HepG2 (cell line): Measurements from ENCODE around the gene PPP1R15B. TPM values are rescaled to one million over a fixed set of nuclear protein-coding genes. Genes with fewer than 3 reads are reported as not detected.

Source experiments
- ATAC-seq: fragments of 200-7000 bp; cut with Tn5 transposase; 3 replicates; pipeline ENCODE4 v1.9.1; 2020; ENCODE audit warnings: mild to moderate bottlenecking, moderate library complexity
- BruUV-seq: library from RNA; stranded (reverse); fragments of 400-500 nt; replicated peaks from 2 replicates; lab custom pipeline; 2021; lab: Mats Ljungman, UMichigan
- CTCF ChIA-PET: fragments of 300-600 bp; formaldehyde crosslinking; extraction: SDS; loops from one replicate; lab custom pipeline; 2021; ENCODE audit warnings: low total read pairs, inconsistent platforms, low intra/inter-chr PET ratio; lab: Yijun Ruan, JAX
- POLR2A ChIA-PET: fragments of 350-600 bp; sonication (Branson Sonifier 250); formaldehyde crosslinking; loops from one replicate; lab custom pipeline; 2020; ENCODE audit warnings: antibody characterized with exemption, inconsistent platforms; lab: Yijun Ruan, JAX
- DNase-seq: peaks from one replicate; pipeline ENCODE4 v3.0.0-alpha.2; 2015; ENCODE audit warnings: low spot score
- FAIRE-seq: peaks from 3 replicates; lab custom pipeline; 2011; peaks lifted over from hg19 to GRCh38; lab: Jason Lieb, UNC
- H2AFZ ChIP-seq: one replicate; pipeline ENCODE4 v1.6.1; 2011; ENCODE audit warnings: low read length, inconsistent platforms
- H3K27ac ChIP-seq: fragments of 300-600 bp; 3 replicates; pipeline ENCODE4 v1.8.0; 2011; ENCODE audit warnings: mixed run types, mild to moderate bottlenecking, mixed read lengths, low read length, inconsistent platforms; ENCODE audit not compliant: insufficient read depth; ENCODE audit errors: extremely low read length
- H3K27me3 ChIP-seq, 2 experiments: fragments of 200-600 bp in 1 of 2; 2 replicates in 1 of 2; 3 replicates in 1 of 2; pipeline versions ENCODE4 v1.6.0 to v1.8.0; 2011; ENCODE audit warnings: low read length in 2 of 2, mild to moderate bottlenecking in 2 of 2, moderate library complexity in 2 of 2, inconsistent platforms in 1 of 2; ENCODE audit not compliant: insufficient read depth in 2 of 2, control insufficient read depth in 1 of 2
- H3K36me3 ChIP-seq, 2 experiments: fragments of 200-600 bp in 1 of 2; replicated peaks in 1 of 2; 2 replicates in 1 of 2; 3 replicates in 1 of 2; pipeline versions ENCODE4 v1.5.1 to v1.8.0; 2011; ENCODE audit warnings: low read length in 2 of 2, inconsistent platforms in 1 of 2; ENCODE audit not compliant: insufficient read depth in 2 of 2, control insufficient read depth in 1 of 2
- H3K4me1 ChIP-seq: 2 replicates; pipeline ENCODE4 v1.5.1; 2012; ENCODE audit warnings: low read length, inconsistent platforms; ENCODE audit not compliant: insufficient read depth
- H3K4me2 ChIP-seq: 2 replicates; pipeline ENCODE4 v1.6.0; 2011; ENCODE audit warnings: low read depth, low read length, inconsistent platforms
- H3K4me3 ChIP-seq, 3 experiments: fragments of 200-600 bp in 1 of 3; sonication (generic), shearing (Covaris generic) in 1 of 3; replicated peaks in 1 of 3; 2 replicates each; pipeline ENCODE4 v1.5.1; 2011 to 2016; ENCODE audit warnings: low read length in 3 of 3, inconsistent platforms in 2 of 3, low read depth in 2 of 3, mild to moderate bottlenecking in 2 of 3, control low read depth in 1 of 3, mixed read lengths in 1 of 3; ENCODE audit not compliant: insufficient read depth in 1 of 3
- H3K79me2 ChIP-seq: one replicate; pipeline ENCODE4 v1.6.1; 2011; ENCODE audit warnings: low read length, inconsistent platforms; ENCODE audit not compliant: insufficient read depth
- H3K9ac ChIP-seq: 2 replicates; pipeline ENCODE4 v1.6.0; 2011; ENCODE audit warnings: mild to moderate bottlenecking, low read depth, low read length, inconsistent platforms; ENCODE audit not compliant: insufficient read depth
- H3K9me3 ChIP-seq: 2 replicates; pipeline ENCODE4 v1.5.1; 2012; ENCODE audit warnings: mild to moderate bottlenecking, low read length
- H4K20me1 ChIP-seq: 2 replicates; pipeline ENCODE4 v1.6.0; 2011; ENCODE audit warnings: inconsistent platforms, mild to moderate bottlenecking, low read length, moderate library complexity; ENCODE audit not compliant: insufficient read depth
- FOXP1 ChIP-seq, 2 experiments: fragments of 450-650 bp in 1 of 2; IDR thresholded peaks; 2 replicates each; pipeline ENCODE4 v1.6.1; 2017 to 2018; ENCODE audit warnings: antibody characterized with exemption in 1 of 2
- GLI4 ChIP-seq: sonication (generic); formaldehyde crosslinking; IDR thresholded peaks from 2 replicates; pipeline ENCODE4 v1.5.1; 2020; ENCODE audit warnings: missing genetic modification reagents, mild to moderate bottlenecking, moderate library complexity, borderline replicate concordance
- HMG20A ChIP-seq: IDR thresholded peaks from 2 replicates; pipeline ENCODE4 v1.6.1; 2016; ENCODE audit warnings: borderline replicate concordance
- KDM1A ChIP-seq: IDR thresholded peaks from 2 replicates; pipeline ENCODE4 v1.6.1; 2016; ENCODE audit warnings: missing compliant biosample characterization
- KLF12 ChIP-seq: sonication (generic); formaldehyde crosslinking; IDR thresholded peaks from 2 replicates; pipeline ENCODE4 v1.4.0; 2020; ENCODE audit warnings: missing genetic modification reagents, borderline replicate concordance
- MEIS1 ChIP-seq: sonication (generic); formaldehyde crosslinking; IDR thresholded peaks from 2 replicates; pipeline ENCODE4 v1.9.0; 2021; ENCODE audit warnings: mild to moderate bottlenecking, missing genetic modification reagents, moderate library complexity, borderline replicate concordance
- PRPF4 ChIP-seq: fragments of 200-400 bp; formaldehyde crosslinking; IDR thresholded peaks from 2 replicates; pipeline ENCODE4 v1.6.1; 2016; ENCODE audit warnings: low read length, low read depth; ENCODE audit not compliant: poor library complexity, severe bottlenecking
- ZBTB42 ChIP-seq: sonication (generic); formaldehyde crosslinking; IDR thresholded peaks from 2 replicates; pipeline ENCODE4 v1.5.0; 2020; ENCODE audit warnings: mild to moderate bottlenecking, missing genetic modification reagents
- ZNF382 ChIP-seq: sonication (generic); formaldehyde crosslinking; IDR thresholded peaks from 2 replicates; pipeline ENCODE4 v1.5.0; 2020; ENCODE audit warnings: missing genetic modification reagents, mild to moderate bottlenecking, borderline replicate concordance
- ZNF841 ChIP-seq: sonication (generic); formaldehyde crosslinking; IDR thresholded peaks from 2 replicates; pipeline ENCODE4 v1.8.1; 2023; ENCODE audit warnings: missing genetic modification reagents, borderline replicate concordance
- WGBS: methylation state at CpG from one replicate; pipeline ENCODE4 v1.1.6; 2017; ENCODE audit warnings: low lambda C conversion rate; 5-methylcytosine and 5-hydroxymethylcytosine counted together
- in situ Hi-C: cut with HindIII; loops from 2 replicates; pipeline ENCODE4 v1.10.0; 2017; ENCODE audit warnings: low pct_unique_long_range_greater_than_20kb; ENCODE audit not compliant: extremely low pct_ligation_motif_present
- intact Hi-C: fragments of 100-400 bp; cut with micrococcal nuclease; formaldehyde crosslinking; loops from one replicate; pipeline ENCODE4 v1.10.0; 2022; ENCODE audit not compliant: unreplicated experiment
- polyA plus RNA-seq, 8 experiments: library from polyadenylated mRNA; depleted of rRNA in 3 of 8; stranded (reverse) in 7 of 8; unstranded in 1 of 8; fragments of >200 nt; fragmentation: Illumina TruSeq in 4 of 8; extraction: Trizol in 4 of 8; gene quantifications; 2 replicates each; pipeline versions ENCODE4 v1.2.1 to v1.2.3, GENCODE V29; 2011 to 2016; ENCODE audit warnings: low read depth in 4 of 8, missing spikeins in 1 of 8, mixed read lengths in 1 of 8; ENCODE audit not compliant: insufficient read depth in 1 of 8
- total RNA-seq, 5 experiments: library from RNA; depleted of rRNA; stranded (reverse); fragments of >200 nt; fragmentation: Illumina TruSeq; extraction: Trizol; gene quantifications; 2 replicates each; pipeline ENCODE4 v1.2.3, GENCODE V29; 2016; ENCODE audit warnings: low read depth in 1 of 5
- TF ChIP-seq, protein P1 (sequence below): sonication (generic); formaldehyde crosslinking; IDR thresholded peaks from 2 replicates; pipeline ENCODE4 v1.4.0; 2020; ENCODE audit warnings: missing genetic modification reagents, mild to moderate bottlenecking, borderline replicate concordance
- TF ChIP-seq, protein P2 (sequence below): sonication (generic); formaldehyde crosslinking; IDR thresholded peaks from 2 replicates; pipeline ENCODE4 v1.5.0; 2020; ENCODE audit warnings: mild to moderate bottlenecking, missing genetic modification reagents, borderline replicate concordance
- TF ChIP-seq, protein P3 (sequence below): sonication (generic); formaldehyde crosslinking; IDR thresholded peaks from 2 replicates; pipeline ENCODE4 v1.8.0; 2022; ENCODE audit warnings: mild to moderate bottlenecking, missing genetic modification reagents; ENCODE audit not compliant: insufficient replicate concordance
- TF ChIP-seq, protein P4 (sequence below): IDR thresholded peaks from 2 replicates; pipeline ENCODE4 v1.6.1; 2012; ENCODE audit warnings: inconsistent platforms

The PPP1R15B gene
- total and polyA plus RNA-seq, 2 of the 13 experiments (the other 11 are each of a cell fraction or from before 2014, with no cell fraction given) = 13.4 to 23.8 TPM

DNA sequence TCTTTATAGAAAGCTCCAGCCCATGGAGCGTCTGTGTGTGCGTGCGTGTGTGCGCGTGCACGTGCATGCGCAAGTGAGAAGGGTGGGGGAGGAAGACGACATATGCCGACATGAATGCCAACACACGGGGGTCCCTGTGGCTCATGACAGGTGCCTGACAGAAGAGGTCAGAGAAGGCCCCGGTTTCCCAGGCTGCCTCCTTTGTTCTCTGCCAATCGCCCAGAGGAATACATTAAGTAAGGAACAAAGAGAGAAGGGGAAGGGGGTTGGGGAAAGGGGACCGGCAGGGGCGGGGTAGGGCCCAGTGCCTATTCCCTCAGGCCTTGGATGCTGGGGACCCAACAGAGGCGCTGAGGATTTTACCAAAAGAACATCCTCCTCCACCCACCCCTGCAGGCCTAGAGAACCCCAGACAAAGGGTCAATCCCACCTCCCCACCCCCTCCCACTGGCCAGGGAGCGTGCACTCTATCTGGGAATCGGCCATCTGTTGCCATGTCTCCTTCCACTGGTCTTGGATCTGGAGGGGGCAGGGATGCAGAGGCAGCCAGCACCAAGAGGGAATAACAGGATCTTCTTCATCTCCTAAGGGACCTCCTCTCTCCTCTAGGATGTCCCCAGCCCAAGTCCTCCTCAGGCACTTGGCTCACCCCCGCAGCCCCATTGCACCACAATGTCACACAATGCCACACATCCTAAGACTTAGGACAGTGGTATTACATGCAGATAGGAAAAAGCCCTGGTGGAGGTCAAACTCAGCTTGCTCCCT is 43.6 kb upstream of the PPP1R15B start:
- CTCF ChIA-PET = no interaction called here

DNA sequence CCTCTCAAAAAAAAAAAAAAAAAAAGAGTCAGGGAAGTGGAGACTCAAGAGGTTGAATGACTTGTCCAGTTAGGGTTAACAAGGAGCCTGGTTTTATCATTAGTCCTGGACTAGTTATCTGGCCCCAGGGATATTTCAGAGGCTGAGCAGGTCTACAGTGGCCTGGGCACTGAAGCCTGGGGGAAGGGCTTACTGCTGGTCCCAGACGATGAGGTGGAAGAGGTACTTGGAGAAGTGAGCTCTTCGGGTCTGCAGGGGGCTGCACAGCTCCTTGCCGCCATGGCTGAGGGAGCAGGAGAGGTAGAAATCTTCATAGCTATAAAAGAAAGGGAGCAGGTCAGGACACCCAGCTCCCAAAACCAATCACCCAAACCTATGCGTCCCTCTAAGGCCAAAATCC is 42.9 kb upstream of the PPP1R15B start:
- Histone ChIP-seq H3K27me3 (no peaks in the 10 kb centered on the region), H3K4me3 (no peak overlapping the region), H3K4me2 (no peak overlapping the region), H3K27ac (no peak overlapping the region), H4K20me1 (no peaks in the 10 kb centered on the region), H3K9me3 (no peaks in the 10 kb centered on the region), H3K36me3 (peaks cover 4% of the 10 kb centered on the region in 2 experiments; a peak in 3 of 5 replicates), H3K4me1 (peaks cover 12% of the 10 kb centered on the region), H2AFZ (no peak overlapping the region), H3K9ac (no peak overlapping the region), H3K79me2 (no peaks in the 10 kb centered on the region)
- in situ Hi-C loops (no loop called here), intact Hi-C loops (no loop called here)
- POLR2A ChIA-PET = no interaction called here
- DNase-seq (no peak), FAIRE-seq (no peak), ATAC-seq (no peak)
- WGBS = 84% methylated on average over 4 of the region's 4 CpGs
- CTCF ChIA-PET = no interaction called here
- no TSS peak for BruUV-seq
- TF ChIP-seq, protein P1, sequence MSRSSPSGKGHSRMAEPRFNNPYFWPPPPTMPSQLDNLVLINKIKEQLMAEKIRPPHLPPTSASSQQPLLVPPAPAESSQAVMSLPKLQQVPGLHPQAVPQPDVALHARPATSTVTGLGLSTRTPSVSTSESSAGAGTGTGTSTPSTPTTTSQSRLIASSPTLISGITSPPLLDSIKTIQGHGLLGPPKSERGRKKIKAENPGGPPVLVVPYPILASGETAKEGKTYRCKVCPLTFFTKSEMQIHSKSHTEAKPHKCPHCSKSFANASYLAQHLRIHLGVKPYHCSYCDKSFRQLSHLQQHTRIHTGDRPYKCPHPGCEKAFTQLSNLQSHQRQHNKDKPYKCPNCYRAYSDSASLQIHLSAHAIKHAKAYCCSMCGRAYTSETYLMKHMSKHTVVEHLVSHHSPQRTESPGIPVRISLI (CRISPR knock-in tag) = no peak
- no peak for TF ChIP-seq ZBTB42 (CRISPR knock-in tag)
- TF ChIP-seq KDM1A (CRISPR knock-in tag) = no peak
- TF ChIP-seq, protein P2, sequence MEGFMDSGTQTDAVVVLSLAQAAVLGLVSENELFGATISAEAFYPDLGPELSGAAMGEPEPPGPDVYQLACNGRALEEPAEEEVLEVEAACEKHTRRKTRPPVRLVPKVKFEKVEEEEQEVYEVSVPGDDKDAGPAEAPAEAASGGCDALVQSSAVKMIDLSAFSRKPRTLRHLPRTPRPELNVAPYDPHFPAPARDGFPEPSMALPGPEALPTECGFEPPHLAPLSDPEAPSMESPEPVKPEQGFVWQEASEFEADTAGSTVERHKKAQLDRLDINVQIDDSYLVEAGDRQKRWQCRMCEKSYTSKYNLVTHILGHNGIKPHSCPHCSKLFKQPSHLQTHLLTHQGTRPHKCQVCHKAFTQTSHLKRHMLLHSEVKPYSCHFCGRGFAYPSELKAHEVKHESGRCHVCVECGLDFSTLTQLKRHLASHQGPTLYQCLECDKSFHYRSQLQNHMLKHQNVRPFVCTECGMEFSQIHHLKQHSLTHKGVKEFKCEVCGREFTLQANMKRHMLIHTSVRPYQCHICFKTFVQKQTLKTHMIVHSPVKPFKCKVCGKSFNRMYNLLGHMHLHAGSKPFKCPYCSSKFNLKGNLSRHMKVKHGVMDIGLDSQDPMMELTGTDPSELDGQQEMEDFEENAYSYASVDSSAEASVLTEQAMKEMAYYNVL = no peak
- no peak for TF ChIP-seq PRPF4
- no peak for TF ChIP-seq MEIS1
- no peak for TF ChIP-seq ZNF841 (CRISPR knock-in tag)
- TF ChIP-seq FOXP1 (IDR thresholded peaks at IDR 0.05) = no peak
- no peak for TF ChIP-seq FOXP1 (CRISPR knock-in tag; IDR thresholded peaks at IDR 0.05)

More for the DNA sequence above, 43.6 kb upstream of the PPP1R15B start:
- no peak overlapping the region for H3K9ac ChIP-seq
- 88% methylated on average over 17 of the region's 18 CpGs for WGBS
- no peaks in the 10 kb centered on the region for H3K9me3 ChIP-seq
- intact Hi-C loops (no loop called here), in situ Hi-C loops (no loop called here)
- H3K4me2 ChIP-seq = no peak overlapping the region
- peaks cover 4 to 8% of the 10 kb centered on the region in 2 experiments; a peak in 3 of 5 replicates for H3K36me3 ChIP-seq
- no TSS peak for BruUV-seq
- FAIRE-seq (no peak), ATAC-seq (no peak), DNase-seq (no peak)
- H3K4me3 ChIP-seq = no peak overlapping the region
- POLR2A ChIA-PET = no interaction called here
- H3K4me1 ChIP-seq = peaks cover 12% of the 10 kb centered on the region
- no peak overlapping the region for H3K27ac ChIP-seq
- no peaks in the 10 kb centered on the region for H3K27me3 ChIP-seq
- no peak overlapping the region for H2AFZ ChIP-seq
- H4K20me1 ChIP-seq = no peaks in the 10 kb centered on the region
- no peaks in the 10 kb centered on the region for H3K79me2 ChIP-seq
- no peak for TF ChIP-seq HMG20A
- TF ChIP-seq, protein P3, sequence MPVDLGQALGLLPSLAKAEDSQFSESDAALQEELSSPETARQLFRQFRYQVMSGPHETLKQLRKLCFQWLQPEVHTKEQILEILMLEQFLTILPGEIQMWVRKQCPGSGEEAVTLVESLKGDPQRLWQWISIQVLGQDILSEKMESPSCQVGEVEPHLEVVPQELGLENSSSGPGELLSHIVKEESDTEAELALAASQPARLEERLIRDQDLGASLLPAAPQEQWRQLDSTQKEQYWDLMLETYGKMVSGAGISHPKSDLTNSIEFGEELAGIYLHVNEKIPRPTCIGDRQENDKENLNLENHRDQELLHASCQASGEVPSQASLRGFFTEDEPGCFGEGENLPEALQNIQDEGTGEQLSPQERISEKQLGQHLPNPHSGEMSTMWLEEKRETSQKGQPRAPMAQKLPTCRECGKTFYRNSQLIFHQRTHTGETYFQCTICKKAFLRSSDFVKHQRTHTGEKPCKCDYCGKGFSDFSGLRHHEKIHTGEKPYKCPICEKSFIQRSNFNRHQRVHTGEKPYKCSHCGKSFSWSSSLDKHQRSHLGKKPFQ = no peak
- TF ChIP-seq ZNF382 = no peak
- TF ChIP-seq, protein P4, sequence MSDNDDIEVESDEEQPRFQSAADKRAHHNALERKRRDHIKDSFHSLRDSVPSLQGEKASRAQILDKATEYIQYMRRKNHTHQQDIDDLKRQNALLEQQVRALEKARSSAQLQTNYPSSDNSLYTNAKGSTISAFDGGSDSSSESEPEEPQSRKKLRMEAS = no peak
- no peak for TF ChIP-seq KLF12 (CRISPR knock-in tag)
- no peak for TF ChIP-seq GLI4
